ENCODE results near the gene GRIP2. TPM values are rescaled to one million over a fixed set of nuclear protein-coding genes. Genes with fewer than 3 reads are reported as not detected.

GRIP2 gene
- total RNA-seq, 2 experiments from 2014 or later: not detected

DNA sequence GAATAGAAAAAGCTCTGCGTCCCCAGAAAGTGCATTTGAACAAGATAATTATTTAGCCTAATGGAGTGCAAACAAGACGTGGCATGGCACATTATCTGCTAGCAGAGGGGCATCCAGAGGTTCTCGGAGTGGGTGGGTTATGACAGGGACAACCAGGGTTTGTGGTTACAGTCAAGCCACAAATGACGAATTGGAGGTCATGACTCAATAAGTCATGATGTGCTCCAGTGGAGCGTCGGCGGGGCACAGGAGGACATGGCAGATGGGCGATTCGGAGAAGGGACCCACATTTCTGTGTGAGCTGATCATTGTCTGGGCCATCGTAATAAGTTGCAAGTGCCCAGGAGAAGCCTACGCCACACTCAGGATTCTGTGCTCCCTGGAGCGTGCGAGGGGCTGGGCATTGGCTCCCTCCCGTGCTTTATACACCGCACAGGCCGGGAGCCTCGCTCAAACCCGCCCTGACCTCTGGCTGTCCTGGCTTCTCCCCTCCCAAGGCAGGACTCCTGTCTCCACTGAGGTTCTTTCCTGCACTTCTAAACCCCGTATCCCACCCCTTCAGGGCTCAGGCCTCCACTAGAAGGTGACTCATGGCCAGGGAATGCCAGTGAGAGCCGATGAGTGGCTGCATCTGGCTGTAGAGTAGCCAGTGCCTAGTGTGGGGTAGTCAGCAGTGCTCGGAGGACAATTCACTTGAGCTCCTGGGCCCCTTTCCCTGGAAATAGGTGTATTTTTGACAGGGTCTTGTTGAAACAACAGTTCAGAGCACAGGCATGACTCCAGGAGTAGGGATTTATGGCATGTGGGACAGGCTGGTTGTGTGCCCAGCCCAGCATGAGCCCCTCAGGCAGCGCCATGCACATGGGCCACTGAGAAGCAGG is 67.4 kb downstream of the GRIP2 start:
- Mint-ChIP-seq H3K27ac (no peak overlapping the region), H3K27me3 (no peaks in the 10 kb centered on the region), H3K4me1 (ENCODE audit: low read depth) (no peaks in the 10 kb centered on the region), H3K4me3 (no peak overlapping the region), H3K9me3 (no peaks in the 10 kb centered on the region), H3K36me3 (ENCODE audit: low read depth) (peaks cover 22% of the 10 kb centered on the region)
- POLR2A ChIA-PET: interaction anchor here (0.6 kb wide), 1 partner anchor 166 kb away, joined by 3 read pairs; no protein-coding TSS in a partner anchor
- CTCF ChIA-PET: no interaction called here
- TF ChIP-seq, protein P1, sequence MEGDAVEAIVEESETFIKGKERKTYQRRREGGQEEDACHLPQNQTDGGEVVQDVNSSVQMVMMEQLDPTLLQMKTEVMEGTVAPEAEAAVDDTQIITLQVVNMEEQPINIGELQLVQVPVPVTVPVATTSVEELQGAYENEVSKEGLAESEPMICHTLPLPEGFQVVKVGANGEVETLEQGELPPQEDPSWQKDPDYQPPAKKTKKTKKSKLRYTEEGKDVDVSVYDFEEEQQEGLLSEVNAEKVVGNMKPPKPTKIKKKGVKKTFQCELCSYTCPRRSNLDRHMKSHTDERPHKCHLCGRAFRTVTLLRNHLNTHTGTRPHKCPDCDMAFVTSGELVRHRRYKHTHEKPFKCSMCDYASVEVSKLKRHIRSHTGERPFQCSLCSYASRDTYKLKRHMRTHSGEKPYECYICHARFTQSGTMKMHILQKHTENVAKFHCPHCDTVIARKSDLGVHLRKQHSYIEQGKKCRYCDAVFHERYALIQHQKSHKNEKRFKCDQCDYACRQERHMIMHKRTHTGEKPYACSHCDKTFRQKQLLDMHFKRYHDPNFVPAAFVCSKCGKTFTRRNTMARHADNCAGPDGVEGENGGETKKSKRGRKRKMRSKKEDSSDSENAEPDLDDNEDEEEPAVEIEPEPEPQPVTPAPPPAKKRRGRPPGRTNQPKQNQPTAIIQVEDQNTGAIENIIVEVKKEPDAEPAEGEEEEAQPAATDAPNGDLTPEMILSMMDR (IDR thresholded peaks at IDR 0.05): no peak
- intact Hi-C loops (cut with micrococcal nuclease): no loop called here
- peak; percentile 36 for DNase-seq
- ATAC-seq: peak; percentile 30

DNA sequence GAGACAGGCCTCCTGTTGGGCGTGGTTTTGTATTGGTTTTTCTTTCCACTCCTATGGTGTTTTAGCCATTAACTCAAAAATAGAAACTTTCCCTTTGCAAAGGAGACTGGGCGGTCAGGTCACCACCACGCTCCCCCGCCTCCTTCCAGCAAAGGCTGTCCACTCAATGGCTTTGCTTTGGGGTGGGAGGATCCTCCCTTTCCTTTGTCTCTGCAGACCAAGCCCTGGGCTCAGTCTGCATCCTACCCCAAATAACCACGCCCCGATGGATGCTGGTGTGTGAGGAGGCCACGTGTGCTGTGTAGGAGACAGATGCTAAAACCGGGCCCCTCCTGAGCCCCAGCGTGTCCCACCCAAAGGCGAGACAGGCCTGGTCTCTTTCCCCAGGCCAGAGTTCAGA is 68.5 kb downstream of the GRIP2 start:
- ChIA-PET CTCF (no interaction called here), POLR2A (no interaction called here)
- Mint-ChIP-seq H3K4me3 (no peak overlapping the region), H3K27me3 (no peaks in the 10 kb centered on the region), H3K36me3 (ENCODE audit: low read depth) (peaks cover 27% of the 10 kb centered on the region), H3K9me3 (no peaks in the 10 kb centered on the region), H3K27ac (no peak overlapping the region), H3K4me1 (ENCODE audit: low read depth) (no peaks in the 10 kb centered on the region)
- intact Hi-C loops (cut with micrococcal nuclease): no loop called here
- ATAC-seq (no peak), DNase-seq (no peak)
- TF ChIP-seq, protein P1 (IDR thresholded peaks at IDR 0.05): no peak

DNA sequence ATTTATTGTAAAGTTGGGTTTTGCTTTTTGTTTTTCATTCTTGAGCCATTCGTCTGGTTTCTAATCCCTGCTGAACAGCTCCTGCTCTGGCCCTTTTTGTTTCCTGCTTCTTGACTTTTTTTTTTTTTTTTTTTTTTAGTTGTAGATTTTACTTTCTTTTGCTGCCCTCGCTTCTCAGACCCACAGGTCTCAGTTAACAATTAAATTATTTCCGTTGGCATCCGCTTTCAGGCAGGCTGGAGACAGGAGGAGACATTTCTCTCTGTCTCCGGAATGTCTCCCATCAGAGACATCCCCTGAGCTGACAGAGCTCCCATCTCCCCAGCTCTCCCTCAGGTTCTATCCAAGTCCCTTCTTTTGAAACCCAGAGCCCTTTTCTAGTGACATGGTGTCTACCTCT is 69.1 kb downstream of the GRIP2 start:
- no peaks in the 10 kb centered on the region for H3K4me1 Mint-ChIP-seq (ENCODE audit: low read depth)
- H3K27me3 Mint-ChIP-seq: no peaks in the 10 kb centered on the region
- POLR2A ChIA-PET: no interaction called here
- H3K9me3 Mint-ChIP-seq: no peaks in the 10 kb centered on the region
- H3K27ac Mint-ChIP-seq: no peak overlapping the region
- no peak for ATAC-seq
- no peak overlapping the region for H3K4me3 Mint-ChIP-seq
- CTCF ChIA-PET: interaction anchor here (1.3 kb wide), 1 partner anchor 267 kb away, joined by 4 read pairs; no protein-coding TSS in a partner anchor
- peaks cover 27% of the 10 kb centered on the region for H3K36me3 Mint-ChIP-seq (ENCODE audit: low read depth)
- DNase-seq: no peak
- TF ChIP-seq, protein P1 (IDR thresholded peaks at IDR 0.05): no peak
- intact Hi-C loops (cut with micrococcal nuclease): no loop called here

DNA sequence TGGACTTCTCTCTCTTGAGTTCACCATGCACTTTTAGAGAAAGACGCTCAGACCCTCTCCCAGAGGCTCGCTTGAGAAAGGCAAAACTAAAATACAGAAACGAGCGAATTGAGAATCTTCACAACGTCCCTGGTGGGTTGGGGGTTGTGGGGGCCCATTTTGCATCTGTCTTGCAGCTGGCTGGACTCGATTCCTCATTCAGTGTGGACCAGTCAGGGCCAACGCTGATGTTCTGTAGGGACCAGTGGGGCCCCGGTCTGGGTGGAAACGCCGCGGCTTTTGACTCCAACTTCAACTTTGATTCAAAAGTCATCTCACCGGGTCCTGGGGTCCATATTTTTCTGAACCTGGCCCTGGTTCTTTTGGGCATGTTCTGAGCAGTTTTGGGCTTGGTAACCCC is 69.7 kb downstream of the GRIP2 start:
- Mint-ChIP-seq H3K27ac (no peak overlapping the region), H3K4me3 (no peak overlapping the region), H3K36me3 (ENCODE audit: low read depth) (peaks cover 25% of the 10 kb centered on the region), H3K27me3 (no peaks in the 10 kb centered on the region), H3K4me1 (ENCODE audit: low read depth) (no peaks in the 10 kb centered on the region), H3K9me3 (no peaks in the 10 kb centered on the region)
- ChIA-PET POLR2A (no interaction called here), CTCF (interaction anchor here (1.3 kb wide), 1 partner anchor 267 kb away, joined by 4 read pairs; no protein-coding TSS in a partner anchor)
- ATAC-seq (no peak), DNase-seq (no peak)
- TF ChIP-seq, protein P1 (IDR thresholded peaks at IDR 0.05): no peak
- intact Hi-C loops (cut with micrococcal nuclease): no loop called here

DNA sequence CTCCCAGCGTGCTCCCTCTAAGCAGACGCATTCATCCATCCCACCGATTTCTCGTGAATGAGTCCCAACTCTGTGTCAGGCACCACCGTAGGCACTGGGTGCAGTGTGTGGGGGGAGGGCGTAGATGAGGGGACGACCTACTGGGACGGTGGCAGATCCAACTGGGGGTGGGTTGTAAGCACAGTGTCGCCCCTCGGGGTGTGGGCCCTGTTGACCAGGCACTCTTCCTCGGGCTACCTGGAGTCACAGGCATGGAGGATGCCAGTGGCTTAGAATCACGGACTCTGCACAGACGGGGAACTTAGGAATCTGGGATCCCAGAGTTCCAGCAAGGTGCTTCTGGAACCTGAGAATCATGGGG is 71.5 kb downstream of the GRIP2 start:
- no peak overlapping the region for H3K4me3 Mint-ChIP-seq
- no peaks in the 10 kb centered on the region for H3K9me3 Mint-ChIP-seq
- no peak overlapping the region for H3K27ac Mint-ChIP-seq

More for the DNA sequence above, 71.5 kb downstream of the GRIP2 start:
- ChIA-PET POLR2A (interaction anchor here (1.2 kb wide), 1 partner anchor 176 kb away, joined by 3 read pairs; no protein-coding TSS in a partner anchor), CTCF (interaction anchor here (0.7 to 2.7 kb wide), 31 partner anchors 10 to 711 kb away, joined by 3 to 34 read pairs (median 3); partner anchors contain the start of genes SLC6A6 and XPC)
- intact Hi-C loops (cut with micrococcal nuclease): loop anchor here (2.0 to 10.0 kb wide), 2 partner anchors 64 to 208 kb away; partner anchors contain the start of gene SLC6A6
- peaks cover 21% of the 10 kb centered on the region for H3K36me3 Mint-ChIP-seq (ENCODE audit: low read depth)
- no peaks in the 10 kb centered on the region for H3K27me3 Mint-ChIP-seq
- DNase-seq (no peak), ATAC-seq (no peak)
- TF ChIP-seq, protein P1 (IDR thresholded peaks at IDR 0.05): no peak
- no peaks in the 10 kb centered on the region for H3K4me1 Mint-ChIP-seq (ENCODE audit: low read depth)

All from activated CD8-positive, alpha-beta T cell treated with anti-CD3 and anti-CD28 coated beads for 36 hours (primary cell).